ENCODE measurements around the gene NUDC. TPM values are rescaled to one million over a fixed set of nuclear protein-coding genes. Genes with fewer than 3 reads are reported as not detected.

Gene NUDC
- total and polyA plus RNA-seq, 2 of the 13 experiments (the other 11 are each of a cell fraction or from before 2014, with no cell fraction given), result 34.7 to 104 TPM

GRCh38 chr1:26959722-26960624 lies 38.4 kb downstream of the NUDC start, which contains the start of gene KDF1 (continued):
- TF ChIP-seq ZNF597 (CRISPR knock-in tag; IDR thresholded peaks at IDR 0.05) (no peak), ZSCAN30 (CRISPR knock-in tag; IDR thresholded peaks at IDR 0.05) (no peak), ASH2L (IDR thresholded peaks at IDR 0.05; ENCODE audit: insufficient read length, low read depth, low read length) (peak; percentile 54), CEBPZ (IDR thresholded peaks at IDR 0.05; ENCODE audit: low read length) (no peak), MAFG (CRISPR knock-in tag; IDR thresholded peaks at IDR 0.05) (no peak), ZNF362 (CRISPR knock-in tag; IDR thresholded peaks at IDR 0.05; ENCODE audit: borderline replicate concordance) (no peak), ZNF235 (CRISPR knock-in tag; IDR thresholded peaks at IDR 0.05; ENCODE audit: borderline replicate concordance) (peak; percentile 57), PRMT3 (CRISPR knock-in tag; IDR thresholded peaks at IDR 0.05; ENCODE audit: borderline replicate concordance, low read depth) (no peak), ZBED4 (CRISPR knock-in tag; IDR thresholded peaks at IDR 0.05; ENCODE audit: borderline replicate concordance) (no peak), AHR (CRISPR knock-in tag; IDR thresholded peaks at IDR 0.05) (peak; percentile 21; the same call in 1 of the 2 replicates), DNMT3B (CRISPR knock-in tag; conservative IDR thresholded peaks at IDR 0.05) (no peak), GABPA (IDR thresholded peaks at IDR 0.05; ENCODE audit: low read depth, low read length) (peak; percentile 22; the same call in 1 of the 2 replicates), GABPA (CRISPR knock-in tag; IDR thresholded peaks at IDR 0.05; ENCODE audit: low read depth) (no peak), MTF2 (CRISPR knock-in tag; IDR thresholded peaks at IDR 0.05; ENCODE audit: borderline replicate concordance) (no peak), SAFB2 (CRISPR knock-in tag; IDR thresholded peaks at IDR 0.05; ENCODE audit: borderline replicate concordance, low read depth) (no peak), ZNF292 (CRISPR knock-in tag; IDR thresholded peaks at IDR 0.05; ENCODE audit: borderline replicate concordance, low read depth) (no peak)

Measured in HepG2 (cell line).